IPS-11a (cell line): ENCODE results near the gene CALHM5.

ENCODE experiments used
- H3K4me3 ChIP-seq: one replicate; pipeline ENCODE4 v1.5.1; 2013; ENCODE audit warnings: low read depth, low read length, control low read depth

CALHM5 gene

DNA sequence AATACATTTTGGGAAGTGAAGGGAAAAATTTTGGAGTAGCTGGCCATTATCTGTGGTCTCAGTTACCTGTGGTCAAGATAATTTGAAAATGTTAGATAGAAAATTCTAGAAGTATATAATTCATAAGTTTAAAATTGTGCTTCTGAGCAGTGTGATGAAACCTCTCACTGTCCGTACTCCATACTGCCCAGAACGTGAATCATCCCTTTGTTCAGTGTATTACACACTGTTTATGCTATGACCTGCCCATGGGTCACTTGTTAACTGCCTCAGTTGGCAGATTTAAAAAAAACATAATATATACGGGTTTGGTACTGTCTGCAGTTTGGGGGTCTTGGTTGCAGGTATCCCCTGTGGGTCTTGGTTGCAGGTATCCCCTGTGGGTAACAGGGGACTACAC, 4.1 kb upstream of the CALHM5 start:
- no peak overlapping the region for H3K4me3 ChIP-seq

DNA sequence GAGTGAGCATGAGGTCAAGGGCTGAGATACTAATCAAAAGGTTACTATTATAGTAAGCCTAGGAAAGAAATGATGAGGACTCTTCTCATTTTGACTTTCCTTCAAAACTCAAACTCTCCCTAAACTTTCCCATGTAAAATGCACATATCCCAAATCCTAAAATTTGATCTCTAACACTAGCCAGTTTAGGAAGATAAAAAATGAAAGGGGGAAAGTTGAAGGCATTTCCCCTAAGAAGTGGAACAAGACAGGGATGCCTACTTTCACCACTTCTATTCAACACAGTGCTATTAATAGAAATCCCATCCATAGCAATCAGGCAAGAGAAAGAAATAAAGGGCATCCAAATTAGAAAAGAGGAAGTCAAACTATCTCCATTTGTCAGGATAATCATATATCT, 2.9 kb upstream of the CALHM5 start:
- no peak overlapping the region for H3K4me3 ChIP-seq

DNA sequence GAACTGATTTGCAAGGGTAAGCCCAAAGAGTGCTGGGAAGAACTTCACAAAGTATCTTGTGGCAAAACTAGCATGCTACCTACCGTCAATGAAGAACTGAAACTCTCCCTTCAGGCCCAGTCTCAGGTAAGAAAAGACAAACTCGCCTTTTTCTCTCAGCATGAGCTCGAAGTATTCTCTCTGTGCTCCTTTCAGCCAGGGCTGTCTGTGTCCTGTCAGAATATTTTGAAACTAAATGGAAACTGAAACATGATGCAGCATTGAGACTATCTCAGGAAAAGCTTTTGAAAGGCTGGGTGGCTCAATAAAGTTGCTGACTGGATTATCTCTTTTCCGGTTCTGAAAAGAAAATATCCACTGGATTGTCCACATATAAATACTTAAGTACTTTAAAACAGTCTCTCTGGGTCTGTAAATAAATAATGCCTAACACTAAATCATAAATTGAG, 696 bp downstream of the CALHM5 start:
- no peak overlapping the region for H3K4me3 ChIP-seq

DNA sequence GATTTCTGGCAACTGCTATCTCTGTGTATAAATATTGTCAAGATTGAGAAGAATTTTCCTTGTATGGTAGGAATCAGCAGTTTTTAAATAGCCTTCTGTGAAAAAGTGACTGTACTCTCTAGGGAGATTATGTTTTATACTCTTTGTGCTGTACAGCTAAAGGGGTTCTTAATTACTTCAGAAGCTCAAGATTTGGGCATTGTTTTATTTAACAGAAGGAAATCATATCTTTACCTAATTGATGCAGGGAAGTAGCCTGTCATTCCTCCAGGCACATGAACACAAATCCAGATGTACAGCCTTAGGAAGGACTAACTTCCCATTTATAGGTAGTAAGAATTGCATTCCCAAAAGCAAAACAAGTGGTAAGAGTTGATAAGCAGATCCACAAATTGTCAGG, 1.3 kb downstream of the CALHM5 start:
- H3K4me3 ChIP-seq: no peak overlapping the region

DNA sequence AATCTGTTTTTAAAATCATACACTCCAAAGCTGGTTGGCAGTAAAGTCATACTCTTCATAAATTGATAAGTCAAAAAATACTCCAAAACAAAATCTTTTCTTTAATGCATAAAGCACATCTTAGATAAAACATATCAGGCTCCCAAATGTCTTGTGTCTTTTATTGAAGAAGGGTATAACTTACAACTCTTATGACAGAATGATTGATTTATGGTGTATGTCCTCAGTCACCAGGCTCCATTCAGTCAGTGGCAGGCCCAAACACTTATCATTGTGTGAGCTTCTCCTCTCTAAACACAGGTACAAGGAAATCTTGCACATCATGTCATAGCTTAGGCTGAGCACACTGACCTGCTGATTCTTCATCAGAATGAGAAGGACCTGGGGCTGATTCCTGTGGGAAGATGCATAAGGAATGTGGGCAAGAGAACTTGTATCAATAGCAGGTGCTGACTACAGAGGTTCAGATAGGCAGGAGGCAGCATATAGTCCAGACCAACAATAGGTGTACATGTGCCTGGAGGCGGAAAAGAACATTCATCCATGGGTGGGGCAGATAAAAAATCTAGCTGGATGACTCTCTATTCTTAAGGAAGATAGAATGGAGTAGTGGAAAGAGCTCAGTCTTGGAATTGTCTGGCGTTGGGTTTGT, 1.9 kb downstream of the CALHM5 start:
- H3K4me3 ChIP-seq: no peak overlapping the region

DNA sequence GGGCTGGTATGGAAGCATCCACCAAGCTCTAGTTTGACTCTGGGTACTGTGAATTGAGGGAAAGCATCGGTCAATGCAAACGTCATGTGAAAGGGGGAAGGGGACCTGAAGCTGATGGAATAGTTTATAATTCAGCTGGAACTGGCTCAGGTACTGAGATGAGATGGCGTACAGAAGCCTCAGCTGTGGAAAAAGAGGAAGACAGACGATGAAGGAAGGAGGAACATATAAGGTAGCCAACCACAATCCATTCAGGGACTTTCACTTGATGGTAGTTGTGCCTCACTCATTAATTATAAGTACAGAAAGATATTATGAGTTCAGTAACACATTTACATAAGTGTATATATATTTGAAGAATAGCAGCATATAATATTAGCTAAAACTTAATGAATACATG, 2.7 kb downstream of the CALHM5 start:
- no peak overlapping the region for H3K4me3 ChIP-seq

DNA sequence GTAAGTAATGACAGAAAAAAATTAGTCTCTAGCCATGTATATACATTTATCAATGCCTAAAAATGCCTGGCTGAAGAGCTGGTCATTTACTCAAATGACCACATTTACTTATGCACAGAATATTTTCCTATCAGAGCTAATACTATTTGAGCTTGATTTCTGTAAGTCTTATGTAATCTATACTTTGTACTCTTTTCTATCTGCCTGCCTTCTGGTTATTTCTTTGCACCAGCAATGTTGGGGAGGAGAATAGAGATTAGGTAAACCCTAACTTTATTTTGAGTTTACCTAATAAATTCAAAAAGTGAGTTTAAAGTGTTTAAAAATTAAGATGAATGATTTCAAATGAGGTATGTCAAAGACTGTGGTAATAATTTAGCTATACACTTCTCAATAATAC, 3.7 kb downstream of the CALHM5 start:
- H3K4me3 ChIP-seq: no peak overlapping the region

DNA sequence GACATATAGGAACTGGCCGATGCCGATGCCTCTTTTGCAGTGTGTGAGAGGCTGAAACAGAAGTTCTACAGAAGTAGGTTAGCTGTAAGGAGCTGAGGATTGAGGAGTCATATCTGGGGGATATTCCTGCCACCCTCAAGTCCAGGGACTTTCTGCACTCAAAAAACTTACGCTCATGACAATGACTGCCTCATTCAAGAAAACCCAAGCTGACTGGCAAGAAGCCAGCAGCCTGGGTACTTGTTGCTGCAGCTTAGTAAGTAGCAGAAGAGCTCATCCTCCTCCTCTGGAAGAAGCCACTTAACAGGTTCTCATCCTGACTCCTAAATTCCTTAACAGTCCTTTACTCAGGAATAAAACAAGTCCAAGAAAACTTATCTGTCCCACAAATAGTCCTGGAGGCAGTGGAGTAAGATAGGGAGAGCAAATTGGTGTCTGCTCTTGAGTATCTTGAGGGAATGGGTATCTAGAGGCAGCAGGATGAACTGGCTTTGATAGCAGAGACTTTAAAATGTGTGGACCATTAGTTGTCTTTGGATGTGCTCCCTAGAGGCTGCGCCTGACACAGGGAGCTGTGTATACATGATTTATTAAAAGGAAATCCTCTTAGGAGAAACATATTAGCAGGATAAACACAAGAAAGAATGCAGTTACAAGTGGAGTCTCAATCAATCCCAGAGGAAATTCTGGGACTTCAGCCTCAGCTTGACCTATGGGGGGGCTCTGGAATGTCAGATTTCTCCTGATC, 7.4 kb downstream of the CALHM5 start:
- no peak overlapping the region for H3K4me3 ChIP-seq

DNA sequence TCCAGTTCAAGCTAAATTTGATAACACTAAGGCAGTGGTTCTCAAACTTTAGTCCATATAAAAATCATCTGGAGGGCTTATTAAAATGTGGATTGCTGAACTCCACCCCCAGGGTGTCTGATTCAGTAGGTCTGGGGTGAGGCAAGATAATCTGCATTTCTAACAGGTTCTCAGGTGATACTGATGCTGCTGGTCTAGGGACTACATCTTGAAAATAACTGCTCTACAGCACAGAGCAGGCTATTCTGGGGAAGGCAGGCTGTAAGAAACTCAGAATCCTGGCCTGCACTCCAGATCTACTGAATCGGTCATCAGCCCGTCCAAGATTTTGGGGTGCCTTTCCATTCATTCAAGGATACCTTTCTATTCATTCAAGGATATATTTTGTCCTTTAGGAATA, 11.5 kb downstream of the CALHM5 start:
- H3K4me3 ChIP-seq: no peak overlapping the region

DNA sequence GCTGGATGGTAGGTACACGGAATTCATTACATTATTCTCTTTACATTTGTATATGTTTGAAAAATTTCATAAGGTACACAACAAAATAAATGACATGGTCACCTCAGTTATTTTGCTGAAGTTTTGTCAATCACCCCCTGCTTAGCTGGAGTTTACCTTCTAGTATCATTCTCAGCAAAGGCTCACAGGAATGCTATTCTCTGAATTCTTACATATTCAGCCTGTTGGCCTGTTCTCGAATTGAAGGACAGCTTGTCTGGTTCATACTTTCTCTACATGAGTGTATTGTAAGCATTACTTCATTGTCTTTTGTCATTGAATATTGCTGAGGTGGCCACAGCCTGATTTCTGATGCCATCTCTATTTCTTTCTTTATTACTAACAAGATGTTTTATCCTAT, 12.8 kb downstream of the CALHM5 start:
- H3K4me3 ChIP-seq: no peak overlapping the region

DNA sequence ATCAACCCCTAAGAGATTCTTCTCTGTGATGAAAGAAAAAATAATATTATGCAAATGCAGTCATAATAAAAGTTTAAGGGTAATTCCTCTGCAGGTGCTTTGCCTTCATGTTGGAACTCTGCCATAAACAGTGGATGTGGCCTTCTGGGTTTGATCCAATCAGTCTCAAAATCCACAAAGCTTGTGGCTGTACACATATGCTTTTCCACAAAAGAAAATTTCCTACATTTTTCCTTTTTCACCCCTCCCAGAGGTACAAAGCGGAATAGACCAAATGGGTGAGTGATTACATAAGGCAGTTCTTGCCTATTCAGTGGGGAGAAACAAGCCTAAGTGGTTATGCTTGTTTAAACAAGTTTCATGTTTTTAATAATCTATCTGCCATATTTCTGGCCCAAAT, 16.7 kb downstream of the CALHM5 start:
- H3K4me3 ChIP-seq: no peak overlapping the region

DNA sequence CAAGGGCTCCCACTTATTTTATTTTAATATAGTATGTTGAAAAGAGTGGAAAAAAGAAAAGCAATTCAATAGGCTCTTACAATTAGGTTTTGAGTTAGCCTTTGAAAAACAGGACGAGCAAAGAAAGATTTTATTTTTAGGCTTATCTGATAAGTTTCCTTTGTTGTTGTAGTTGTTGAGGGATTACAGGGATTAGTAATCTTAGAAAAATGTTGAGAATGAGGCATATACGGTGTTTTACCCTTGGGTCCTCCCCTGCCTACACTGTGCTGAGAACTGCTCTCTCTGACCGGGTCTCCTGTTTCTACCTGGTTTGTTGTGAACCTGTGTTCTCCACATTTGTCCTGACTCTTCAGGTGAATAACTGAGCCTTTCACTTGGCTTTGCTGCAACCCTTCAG, 17.3 kb downstream of the CALHM5 start:
- H3K4me3 ChIP-seq: no peak overlapping the region

DNA sequence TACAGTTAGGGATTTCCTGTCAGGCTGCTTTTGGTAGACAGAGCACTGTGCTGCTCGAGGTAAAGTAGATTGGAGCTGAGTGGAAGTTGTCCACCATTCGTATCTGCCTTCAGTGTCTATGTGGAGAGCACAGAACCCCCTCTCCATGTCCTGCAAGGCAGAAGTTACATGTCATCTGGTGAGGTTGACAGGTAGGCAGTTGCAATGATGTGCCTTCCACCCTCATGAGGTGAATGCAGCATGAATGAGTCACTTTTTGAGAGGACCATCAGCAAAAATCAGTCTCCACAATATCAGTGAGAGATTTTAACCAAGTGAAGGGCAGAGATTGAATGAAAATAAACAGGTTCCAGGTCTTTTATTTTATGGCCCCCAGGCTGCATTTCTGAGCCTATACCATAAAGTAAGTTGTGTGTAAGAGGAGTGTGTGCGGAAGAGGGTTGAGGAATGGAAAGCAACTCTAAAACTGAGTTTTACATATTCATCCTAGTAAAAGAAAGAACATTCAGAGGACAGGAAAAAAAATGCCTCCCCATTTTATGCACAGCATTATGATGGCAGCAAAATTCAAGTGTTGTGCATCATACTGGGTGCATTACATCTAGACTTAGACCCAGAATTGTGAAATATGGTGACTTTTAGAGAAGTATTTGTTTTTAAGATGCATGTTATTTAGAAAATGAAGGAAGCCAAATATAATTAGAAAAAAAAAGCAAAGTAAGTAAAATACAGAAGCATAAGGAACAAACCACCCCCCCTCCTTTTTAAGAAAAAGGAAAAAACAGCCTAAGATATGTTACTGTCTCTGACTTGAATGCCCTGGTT, 18.2 kb downstream of the CALHM5 start:
- H3K4me3 ChIP-seq: no peak overlapping the region

DNA sequence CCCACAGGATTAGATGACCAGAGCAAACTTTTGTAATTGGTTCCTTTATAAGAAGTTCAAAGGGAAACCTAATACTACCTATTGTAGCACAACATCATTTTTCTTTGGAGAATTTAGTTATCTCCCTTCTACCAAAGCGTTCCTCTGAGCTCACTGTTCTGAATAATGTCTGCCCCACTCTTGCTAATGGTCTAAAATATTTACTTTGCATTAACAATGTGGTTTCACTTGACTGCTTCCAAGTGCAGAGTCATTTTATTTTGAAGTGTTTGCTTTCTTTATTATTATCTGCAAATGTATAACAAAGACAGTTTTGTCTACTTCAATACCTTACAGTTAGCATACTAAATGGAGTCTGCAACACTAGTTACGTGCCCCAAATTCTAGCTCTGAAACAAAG, 19.0 kb downstream of the CALHM5 start:
- no peak overlapping the region for H3K4me3 ChIP-seq

DNA sequence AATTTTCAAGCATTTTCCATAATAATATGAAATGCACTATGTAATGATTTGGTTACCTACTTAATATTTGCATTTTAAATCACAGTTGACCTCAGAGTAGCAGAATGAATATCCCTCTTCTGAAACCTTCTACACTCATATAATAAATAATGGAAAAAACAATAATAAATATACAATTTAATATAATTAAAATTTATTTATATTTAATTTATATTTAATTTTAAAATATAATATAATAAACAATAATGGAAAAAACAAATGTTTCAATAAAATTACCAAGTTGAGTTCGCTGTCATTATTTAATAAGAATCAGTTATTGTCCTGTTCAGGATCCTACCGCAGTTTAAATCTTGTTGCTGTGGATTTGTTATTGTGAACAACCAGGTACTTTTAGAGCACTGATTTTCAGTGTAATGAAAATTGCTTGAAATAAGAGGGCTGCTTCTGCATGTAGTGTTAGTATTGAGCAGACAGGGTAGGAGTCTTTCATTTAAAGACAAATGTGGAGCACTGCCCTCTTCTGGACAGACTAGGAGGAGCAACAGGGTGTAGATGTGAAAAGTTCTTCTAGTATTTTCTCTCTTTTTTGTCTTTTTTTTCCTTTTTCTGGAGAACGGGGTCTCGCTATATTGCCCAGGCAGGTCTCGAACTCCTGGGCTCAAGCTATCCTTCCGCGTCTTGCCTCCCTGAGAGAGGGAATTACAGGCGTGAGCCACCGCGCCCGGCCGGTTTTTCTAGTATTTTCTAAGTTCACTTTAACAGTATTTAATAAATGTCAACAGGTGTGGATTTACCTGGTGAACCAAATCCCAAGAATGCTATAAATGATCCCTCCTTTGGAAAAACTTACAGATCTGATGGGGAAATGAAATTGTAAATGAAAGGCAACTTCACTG, 20.5 kb downstream of the CALHM5 start:
- H3K4me3 ChIP-seq: no peak overlapping the region

DNA sequence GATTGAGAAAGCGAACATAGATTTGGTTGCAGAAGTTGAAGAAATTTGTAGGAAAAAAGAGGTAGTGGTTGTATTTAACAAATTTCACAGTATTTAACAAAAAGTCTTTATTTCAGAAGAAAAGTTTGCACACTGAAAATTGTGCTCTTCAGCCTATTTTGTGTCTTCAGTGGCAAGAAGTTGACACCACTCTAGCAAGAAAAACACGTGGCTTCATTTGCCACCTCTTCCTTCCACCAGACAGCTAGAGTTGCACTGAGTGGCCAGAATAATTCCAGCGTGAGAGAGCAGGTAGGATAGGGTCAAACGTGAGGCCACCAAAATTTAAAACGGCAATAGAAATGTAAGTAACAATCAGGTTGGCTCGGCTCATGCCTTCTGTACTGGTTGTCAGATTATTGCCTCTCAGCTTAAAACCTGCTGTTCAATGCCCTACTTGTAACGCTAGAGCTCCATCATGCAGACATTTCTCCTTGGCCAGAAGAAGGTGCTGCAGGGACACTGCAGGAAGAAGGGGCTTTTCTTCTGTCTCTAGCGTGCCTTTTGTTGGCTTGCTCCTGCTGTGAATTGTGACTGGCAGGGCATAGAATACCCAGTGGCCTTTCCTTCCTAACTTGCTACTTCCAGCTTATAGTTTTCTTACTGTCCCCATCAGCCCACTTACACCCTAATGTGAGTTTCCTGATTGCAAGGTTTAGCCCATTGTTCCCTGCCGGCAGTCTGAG, 22.0 kb downstream of the CALHM5 start:
- no peak overlapping the region for H3K4me3 ChIP-seq

DNA sequence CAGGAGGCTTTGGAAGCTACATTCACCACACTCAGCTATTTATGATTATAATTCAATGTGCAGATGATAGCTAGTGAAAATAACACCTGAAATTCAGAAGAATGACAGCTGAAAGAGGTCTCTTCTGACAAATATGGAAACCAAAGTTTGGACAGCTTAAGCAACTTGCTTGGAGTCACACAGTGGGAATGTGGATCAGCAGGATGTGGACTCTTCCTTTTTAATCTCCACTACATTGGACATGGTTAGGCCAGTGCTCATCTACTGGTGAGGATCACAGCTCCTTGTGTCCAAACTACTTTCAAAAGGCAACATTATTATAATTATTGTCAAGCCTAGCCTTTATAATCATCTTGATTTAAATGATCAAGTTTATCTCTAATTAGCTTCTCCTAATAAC, 23.7 kb downstream of the CALHM5 start:
- no peak overlapping the region for H3K4me3 ChIP-seq

DNA sequence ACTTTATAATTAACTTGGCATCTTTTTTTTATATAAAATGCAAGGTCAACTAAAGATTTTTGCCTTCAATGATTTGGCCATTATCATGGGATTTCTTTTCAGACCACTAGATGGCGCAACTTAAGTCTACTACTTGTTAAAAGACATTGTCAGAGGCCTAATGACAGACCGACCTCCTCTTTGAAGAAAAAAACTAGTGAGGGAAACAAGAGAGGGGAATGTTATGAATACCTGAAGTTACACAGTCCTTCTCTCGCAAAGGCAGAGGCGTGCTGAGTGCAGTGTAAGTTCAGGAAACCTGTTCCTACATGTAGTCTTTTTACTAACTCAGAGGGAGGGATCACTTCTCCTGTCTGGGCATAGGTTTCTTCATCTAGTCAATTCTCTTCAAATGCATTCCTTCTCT, 24.8 kb downstream of the CALHM5 start:
- no peak overlapping the region for H3K4me3 ChIP-seq

DNA sequence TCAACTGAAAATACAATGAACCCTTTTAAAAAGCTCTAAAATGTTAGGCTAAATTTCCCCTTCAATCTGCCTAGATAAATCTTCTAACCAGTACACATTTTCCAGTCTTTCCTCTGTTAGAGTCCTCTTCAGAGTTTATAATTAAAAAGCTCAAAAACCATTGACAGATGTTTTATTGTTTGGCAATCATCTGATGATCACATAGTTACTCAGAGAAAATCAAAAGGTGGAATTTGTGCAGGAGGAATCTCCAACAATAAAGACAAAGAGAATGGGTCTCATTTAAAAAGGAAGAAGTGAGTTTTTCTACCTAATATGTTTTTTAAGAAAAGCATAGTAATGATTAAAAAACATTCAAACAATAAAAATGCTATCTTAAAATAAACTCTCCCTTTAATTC, 31.0 kb downstream of the CALHM5 start:
- no peak overlapping the region for H3K4me3 ChIP-seq

DNA sequence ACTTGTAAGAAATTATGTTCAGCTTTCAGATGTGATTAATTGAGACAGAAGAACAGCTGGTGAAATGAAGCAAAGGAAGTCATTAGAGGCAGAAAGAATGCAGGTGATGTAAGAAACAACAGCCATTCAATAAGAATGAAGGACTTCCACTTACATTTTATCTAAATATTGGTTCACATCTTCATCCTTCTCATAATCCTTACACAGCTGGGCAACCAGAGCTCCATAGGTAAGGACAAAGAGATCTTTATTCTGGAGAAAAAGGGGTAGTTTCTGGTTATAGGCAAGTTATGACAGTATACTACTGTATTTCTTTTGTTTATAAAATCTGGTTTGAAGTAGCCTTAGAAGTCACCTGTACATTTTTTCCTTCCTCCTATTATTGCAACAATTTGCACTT, 31.7 kb downstream of the CALHM5 start:
- no peak overlapping the region for H3K4me3 ChIP-seq
